Endothelial cell of umbilical vein (primary cell): ENCODE results near the gene VSIR. TPM values are rescaled to one million over a fixed set of nuclear protein-coding genes. Genes with fewer than 3 reads are reported as not detected.

ENCODE experiments used
- BruUV-seq: library from RNA; stranded (reverse); fragments of 400-500 nt; replicated peaks from 2 replicates; lab custom pipeline; 2021; lab: Mats Ljungman, UMichigan
- CTCF ChIA-PET: fragments of 300-600, 350-600 bp; sonication (Branson Sonifier 250); formaldehyde crosslinking; loops from one replicate; lab custom pipeline; 2021; ENCODE audit warnings: antibody characterized with exemption, inconsistent platforms; lab: Charles Lee
- POLR2A ChIA-PET: fragments of 300-600, 350-600 bp; sonication (Branson Sonifier 250); formaldehyde crosslinking; loops from one replicate; lab custom pipeline; 2021; ENCODE audit warnings: antibody characterized with exemption, inconsistent platforms; lab: Charles Lee
- DNase-seq: peaks from one replicate; pipeline ENCODE4 v3.0.0-alpha.2; 2011; ENCODE audit warnings: low read depth, low spot score
- FAIRE-seq: peaks from 2 replicates; lab custom pipeline; 2011; peaks lifted over from hg19 to GRCh38; lab: Jason Lieb, UNC
- H2AFZ ChIP-seq: 2 replicates; pipeline ENCODE4 v1.6.0; 2012; ENCODE audit warnings: low read depth, low read length, control low read depth, inconsistent platforms
- H3K27ac ChIP-seq: 2 replicates; pipeline ENCODE4 v1.5.1; 2011; ENCODE audit warnings: low read depth, mild to moderate bottlenecking, control low read depth, low read length, moderate library complexity; ENCODE audit not compliant: insufficient read depth
- H3K27me3 ChIP-seq, 2 experiments: 2 replicates each; pipeline versions ENCODE4 v1.6.0 to v1.6.1; 2011; ENCODE audit warnings: low read length in 2 of 2, mixed read lengths in 1 of 2; ENCODE audit not compliant: control insufficient read depth in 2 of 2, insufficient read depth in 2 of 2
- H3K36me3 ChIP-seq, 2 experiments: 2 replicates in 1 of 2; 3 replicates in 1 of 2; pipeline ENCODE4 v1.5.1; 2011; ENCODE audit warnings: low read length in 2 of 2, mild to moderate bottlenecking in 1 of 2, moderate library complexity in 1 of 2; ENCODE audit not compliant: control insufficient read depth in 2 of 2, insufficient read depth in 2 of 2; ENCODE audit errors: extremely low read depth in 1 of 2
- H3K4me1 ChIP-seq: 3 replicates; pipeline ENCODE4 v1.5.1; 2011; ENCODE audit warnings: mild to moderate bottlenecking, low read length; ENCODE audit not compliant: control insufficient read depth, insufficient read depth; ENCODE audit errors: extremely low read depth
- H3K4me2 ChIP-seq: 2 replicates; pipeline ENCODE4 v1.6.1; 2011; ENCODE audit warnings: low read length, control low read depth, mixed read lengths; ENCODE audit not compliant: insufficient read depth
- H3K4me3 ChIP-seq, 3 experiments: fragments of 200-600 bp in 1 of 3; sonication (generic), shearing (Covaris generic) in 1 of 3; replicated peaks in 1 of 3; 2 replicates each; pipeline ENCODE4 v1.5.1; 2011 to 2016; ENCODE audit warnings: control low read depth in 3 of 3, low read length in 3 of 3, mild to moderate bottlenecking in 2 of 3, inconsistent platforms in 1 of 3, low read depth in 1 of 3, moderate library complexity in 1 of 3; ENCODE audit not compliant: insufficient read depth in 1 of 3
- H3K79me2 ChIP-seq: 2 replicates; pipeline ENCODE4 v1.6.0; 2012; ENCODE audit warnings: low read length, inconsistent platforms; ENCODE audit not compliant: control insufficient read depth, insufficient read depth
- H3K9ac ChIP-seq: replicated peaks from 2 replicates; pipeline ENCODE3; 2011; ENCODE audit warnings: low read length, control low read depth; ENCODE audit not compliant: insufficient read depth; ENCODE audit errors: extremely low read depth
- H3K9me1 ChIP-seq: replicated peaks from 3 replicates; pipeline ENCODE4 v1.6.0; 2011; ENCODE audit warnings: mild to moderate bottlenecking, low read length; ENCODE audit not compliant: control insufficient read depth, insufficient read depth; ENCODE audit errors: extremely low read depth
- H3K9me3 ChIP-seq: replicated peaks from 2 replicates; pipeline ENCODE4 v1.5.1; 2012; ENCODE audit warnings: low read length, inconsistent platforms; ENCODE audit not compliant: control insufficient read depth, insufficient read depth
- H4K20me1 ChIP-seq: replicated peaks from 2 replicates; pipeline ENCODE3; 2011; ENCODE audit warnings: mild to moderate bottlenecking, low read length; ENCODE audit not compliant: control insufficient read depth, insufficient read depth; ENCODE audit errors: extremely low read depth
- EZH2 ChIP-seq: IDR thresholded peaks from 2 replicates; pipeline ENCODE4 v1.6.1; 2012; ENCODE audit warnings: borderline replicate concordance, low read depth, mild to moderate bottlenecking, moderate library complexity, low read length, inconsistent platforms; ENCODE audit not compliant: severe bottlenecking
- FOS ChIP-seq: IDR thresholded peaks from 2 replicates; pipeline ENCODE4 v1.6.1; 2011; ENCODE audit warnings: mild to moderate bottlenecking, low read length, moderate library complexity, borderline replicate concordance; ENCODE audit not compliant: insufficient read depth
- JUN ChIP-seq: IDR thresholded peaks from 2 replicates; pipeline ENCODE4 v1.6.1; 2011; ENCODE audit warnings: borderline replicate concordance, low read depth; ENCODE audit not compliant: insufficient read length, insufficient read depth
- MYC ChIP-seq: IDR thresholded peaks from one replicate; pipeline ENCODE4 v1.6.1; 2011; ENCODE audit warnings: mild to moderate bottlenecking, low read depth, low read length
- POLR2A ChIP-seq: IDR thresholded peaks from 2 replicates; pipeline ENCODE4 v1.6.1; 2012; ENCODE audit warnings: low read depth, mild to moderate bottlenecking, control low read depth, low read length
- dilution Hi-C: fragments of 300-500 bp; cut with MboI; formaldehyde crosslinking; loops from one replicate; pipeline ENCODE4 v1.15.0; 2019; ENCODE audit warnings: low sequenced_read_pairs; ENCODE audit not compliant: extremely low pct_ligation_motif_present
- intact Hi-C: fragments of 100-400 bp; cut with micrococcal nuclease; formaldehyde crosslinking; loops from one replicate; pipeline ENCODE4 v1.10.0; 2022
- polyA plus RNA-seq, 4 experiments: library from polyadenylated mRNA; depleted of rRNA in 3 of 4; stranded (reverse) in 3 of 4; unstranded in 1 of 4; fragments of >200 nt; gene quantifications; 2 replicates each; pipeline versions ENCODE4 v1.2.1 to v1.2.3, GENCODE V29; 2011 to 2012; ENCODE audit warnings: missing spikeins in 1 of 4
- total RNA-seq: library from RNA; stranded (reverse); gene quantifications from 2 replicates; pipeline ENCODE4 v1.2.3, GENCODE V29; 2021
- TF ChIP-seq, protein P1 (sequence below), 2 donors: IDR thresholded peaks; 1 replicate in 1 of 2; 2 replicates in 1 of 2; pipeline ENCODE4 v1.5.1; 2011; ENCODE audit warnings: low read length in 2 of 2, mild to moderate bottlenecking in 2 of 2, moderate library complexity in 2 of 2, control low read depth in 1 of 2, inconsistent platforms in 1 of 2, low read depth in 1 of 2; ENCODE audit not compliant: insufficient read depth in 1 of 2; ENCODE audit errors: extremely low read depth in 1 of 2
- TF ChIP-seq, protein P2 (sequence below): IDR thresholded peaks from 2 replicates; pipeline ENCODE4 v1.6.1; 2011; ENCODE audit not compliant: insufficient read depth, insufficient read length

Gene VSIR
- total and polyA plus RNA-seq, 2 donors (not counting 3 experiments of a cell fraction or from before 2014, with no cell fraction given), result 4.9 to 6.3 TPM

DNA sequence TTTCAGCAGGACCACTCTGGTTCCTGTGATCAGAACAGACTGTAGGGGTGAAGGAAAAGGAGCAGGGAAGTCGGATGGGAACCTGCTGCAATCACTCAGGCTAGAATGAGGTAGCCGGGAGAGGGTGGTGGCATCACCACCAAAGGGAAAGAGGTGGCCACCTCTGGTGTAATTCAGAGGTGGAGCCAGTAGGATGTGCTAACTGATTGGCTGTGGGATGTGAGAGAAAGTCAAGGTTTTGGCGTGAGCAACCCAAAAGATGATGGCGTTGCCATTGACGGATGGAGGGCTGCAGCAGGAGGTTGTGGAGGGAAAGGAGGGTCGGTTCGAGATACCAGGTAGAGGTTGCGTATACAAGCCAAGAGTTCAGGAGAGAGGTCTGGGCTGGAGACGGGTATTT is 7.4 kb upstream of the VSIR start:
- CTCF ChIA-PET, result no interaction called here
- H3K27me3 ChIP-seq, result no peaks in the 10 kb centered on the region
- H4K20me1 ChIP-seq, result no peaks in the 10 kb centered on the region
- POLR2A ChIA-PET, result no interaction called here
- no peak overlapping the region for H3K9ac ChIP-seq
- H3K27ac ChIP-seq, result no peak overlapping the region
- no peaks in the 10 kb centered on the region for H3K9me1 ChIP-seq
- DNase-seq, result no peak
- no peak for FAIRE-seq
- intact Hi-C loops, result no loop called here
- TF ChIP-seq POLR2A (no peak), EZH2 (no peak), MYC (no peak), FOS (no peak)
- TF ChIP-seq, protein P1, sequence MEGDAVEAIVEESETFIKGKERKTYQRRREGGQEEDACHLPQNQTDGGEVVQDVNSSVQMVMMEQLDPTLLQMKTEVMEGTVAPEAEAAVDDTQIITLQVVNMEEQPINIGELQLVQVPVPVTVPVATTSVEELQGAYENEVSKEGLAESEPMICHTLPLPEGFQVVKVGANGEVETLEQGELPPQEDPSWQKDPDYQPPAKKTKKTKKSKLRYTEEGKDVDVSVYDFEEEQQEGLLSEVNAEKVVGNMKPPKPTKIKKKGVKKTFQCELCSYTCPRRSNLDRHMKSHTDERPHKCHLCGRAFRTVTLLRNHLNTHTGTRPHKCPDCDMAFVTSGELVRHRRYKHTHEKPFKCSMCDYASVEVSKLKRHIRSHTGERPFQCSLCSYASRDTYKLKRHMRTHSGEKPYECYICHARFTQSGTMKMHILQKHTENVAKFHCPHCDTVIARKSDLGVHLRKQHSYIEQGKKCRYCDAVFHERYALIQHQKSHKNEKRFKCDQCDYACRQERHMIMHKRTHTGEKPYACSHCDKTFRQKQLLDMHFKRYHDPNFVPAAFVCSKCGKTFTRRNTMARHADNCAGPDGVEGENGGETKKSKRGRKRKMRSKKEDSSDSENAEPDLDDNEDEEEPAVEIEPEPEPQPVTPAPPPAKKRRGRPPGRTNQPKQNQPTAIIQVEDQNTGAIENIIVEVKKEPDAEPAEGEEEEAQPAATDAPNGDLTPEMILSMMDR (IDR thresholded peaks at IDR 0.05; ENCODE audit: extremely low read depth in 1 of 2, insufficient read depth in 1 of 2, low read depth in 1 of 2, low read length in 2 of 2), result no peak
- TF ChIP-seq, protein P2, sequence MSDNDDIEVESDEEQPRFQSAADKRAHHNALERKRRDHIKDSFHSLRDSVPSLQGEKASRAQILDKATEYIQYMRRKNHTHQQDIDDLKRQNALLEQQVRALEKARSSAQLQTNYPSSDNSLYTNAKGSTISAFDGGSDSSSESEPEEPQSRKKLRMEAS, result no peak
- H3K36me3 ChIP-seq, result no peaks in the 10 kb centered on the region
- no TSS peak for BruUV-seq
- H3K79me2 ChIP-seq, result no peaks in the 10 kb centered on the region
- H3K9me3 ChIP-seq, result no peaks in the 10 kb centered on the region
- dilution Hi-C loops, result no loop called here
- no peak overlapping the region for H2AFZ ChIP-seq
- H3K4me1 ChIP-seq, result no peaks in the 10 kb centered on the region
- H3K4me2 ChIP-seq, result no peak overlapping the region
- no peak overlapping the region for H3K4me3 ChIP-seq

DNA sequence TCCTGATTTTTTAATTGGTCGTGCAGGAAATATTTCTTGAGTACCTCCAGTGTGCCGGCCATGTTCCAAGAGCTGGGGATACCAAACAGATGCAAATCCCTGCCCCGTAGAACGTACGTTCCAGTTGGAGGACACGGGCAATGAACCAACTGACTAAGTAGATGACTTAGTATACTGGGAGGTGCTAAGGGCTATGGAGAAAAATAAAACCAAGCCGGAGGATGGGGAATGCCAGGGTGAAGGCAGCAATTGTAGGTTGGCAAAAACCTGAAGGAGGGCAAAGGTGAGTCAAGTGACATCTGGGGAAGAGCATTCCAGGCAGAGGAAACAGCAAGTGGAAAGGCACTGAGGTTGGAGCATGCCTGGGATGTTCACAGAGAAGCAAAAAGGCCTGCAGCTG is 6.8 kb upstream of the VSIR start:
- Histone ChIP-seq H3K79me2 (no peaks in the 10 kb centered on the region), H3K4me3 (no peak overlapping the region), H3K4me1 (no peaks in the 10 kb centered on the region), H3K9ac (no peak overlapping the region), H3K36me3 (no peaks in the 10 kb centered on the region), H3K4me2 (no peak overlapping the region), H3K9me3 (no peaks in the 10 kb centered on the region), H3K9me1 (no peaks in the 10 kb centered on the region), H2AFZ (no peak overlapping the region), H3K27me3 (no peaks in the 10 kb centered on the region), H3K27ac (no peak overlapping the region), H4K20me1 (no peaks in the 10 kb centered on the region)
- POLR2A ChIA-PET, result no interaction called here
- BruUV-seq, result no TSS peak
- intact Hi-C loops (no loop called here), dilution Hi-C loops (no loop called here)
- DNase-seq, result no peak
- no peak for FAIRE-seq
- CTCF ChIA-PET, result no interaction called here
- TF ChIP-seq, protein P2, result no peak
- TF ChIP-seq MYC, result no peak
- no peak for TF ChIP-seq POLR2A
- no peak for TF ChIP-seq FOS
- TF ChIP-seq JUN, result no peak
- TF ChIP-seq EZH2, result no peak
